OCI-M2 (cell line): ENCODE data around the gene EMSY.
"Not testable (repeated sequence)": the region's sequence is repeated elsewhere in the genome, so short reads cannot be mapped to it uniquely, and the experiment has no call there.

ENCODE experiments used
- DNase-seq: peaks from one replicate; lab custom pipeline; 2025; ENCODE audit not compliant: unreplicated experiment; lab: John Stamatoyannopoulos, UW

The EMSY gene

DNA sequence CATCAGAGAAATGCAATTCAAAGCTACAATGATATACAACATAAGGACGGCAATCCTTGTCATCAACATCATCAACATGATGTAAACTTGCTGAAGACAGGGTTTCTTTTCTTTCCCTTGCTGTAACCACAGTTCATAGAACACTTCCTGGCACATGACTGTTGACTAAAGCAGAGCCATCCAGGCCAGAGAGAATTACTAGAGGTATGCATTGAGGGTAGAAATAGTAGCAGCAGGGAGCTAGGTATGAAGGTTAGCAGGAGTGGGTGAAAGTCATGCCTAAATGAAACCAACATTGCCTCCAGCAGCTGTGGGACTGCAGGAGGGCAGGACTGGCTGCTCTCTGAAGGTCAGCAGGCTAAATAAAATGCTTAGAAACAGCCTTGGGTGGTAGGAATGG, 122.0 kb downstream of the EMSY start:
- DNase-seq = no peak

DNA sequence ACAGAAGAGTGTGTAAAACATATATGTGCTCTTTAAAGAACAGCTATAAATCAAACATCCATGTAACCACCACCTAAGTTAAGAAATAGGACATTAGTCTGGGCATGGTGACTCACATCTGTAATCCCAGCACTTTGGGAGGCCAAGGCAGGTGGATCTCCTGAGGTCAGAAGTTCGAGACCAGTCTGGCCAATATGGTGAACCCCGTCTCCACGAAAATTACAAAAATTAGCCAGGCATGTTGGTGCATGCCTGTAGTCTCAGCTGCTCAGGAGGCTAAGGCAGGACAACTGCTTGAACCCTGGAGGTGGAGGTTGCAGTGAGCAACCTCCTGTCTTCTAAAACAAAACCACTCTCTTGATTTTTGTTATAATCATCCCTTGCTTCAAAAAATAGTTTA, 122.4 kb downstream of the EMSY start:
- DNase-seq = no peak

GRCh38 chr11:76568139-76568538, 123.3 kb downstream of the EMSY start:
- no peak for DNase-seq

GRCh38 chr11:76568621-76569020, 123.8 kb downstream of the EMSY start:
- no peak for DNase-seq

- DNase-seq = not testable (repeated sequence)
Measured at GRCh38 chr11:76572181-76572875, 127.5 kb downstream of the EMSY start.

DNA sequence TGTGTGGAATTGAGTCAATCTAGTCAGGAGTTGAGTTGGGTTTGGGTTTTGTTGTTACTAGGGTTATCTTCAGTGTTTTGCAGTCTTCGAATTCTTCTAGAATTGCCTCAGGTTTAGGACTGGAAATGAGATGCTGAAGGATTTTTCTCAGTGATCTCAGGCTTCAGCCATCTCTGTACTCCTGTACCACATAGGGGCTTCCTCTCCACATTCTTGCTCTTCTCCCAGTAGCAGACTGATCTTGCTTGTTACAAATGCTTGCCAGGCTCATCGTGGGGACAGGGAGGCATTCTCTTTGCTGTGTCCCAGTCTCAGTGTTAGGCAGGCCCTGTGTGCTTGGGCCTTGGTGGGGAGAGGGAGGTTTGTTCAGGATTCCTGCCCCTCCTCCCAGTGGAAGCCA, 129.6 kb downstream of the EMSY start:
- no peak for DNase-seq

DNA sequence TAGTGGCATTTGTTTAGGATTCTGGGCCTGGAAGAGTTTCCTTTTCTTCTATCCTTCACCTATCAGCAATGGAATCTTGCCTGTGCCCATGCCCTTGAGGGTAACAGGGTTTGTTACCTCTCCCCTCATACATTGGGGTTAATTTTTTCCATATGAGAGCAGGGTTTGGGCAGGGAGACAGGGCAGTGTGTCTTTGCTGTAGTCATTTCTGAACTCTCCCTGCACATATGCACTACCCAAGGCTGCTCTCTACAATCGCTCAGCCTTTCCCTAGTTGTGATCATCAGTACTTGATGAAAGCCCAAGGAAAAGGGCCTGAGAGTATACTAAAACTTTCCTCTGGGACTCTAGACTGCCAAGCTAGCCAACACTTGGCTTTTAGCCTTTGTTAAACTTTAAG, 130.1 kb downstream of the EMSY start:
- DNase-seq = no peak

GRCh38 chr11:76577226-76577920, 132.6 kb downstream of the EMSY start:
- no peak for DNase-seq

GRCh38 chr11:76577921-76578653, 133.3 kb downstream of the EMSY start:
- no peak for DNase-seq

GRCh38 chr11:76578654-76579055, 133.8 kb downstream of the EMSY start:
- DNase-seq = no peak

- DNase-seq = no peak
Measured at GRCh38 chr11:76579056-76579751, 134.4 kb downstream of the EMSY start.

- DNase-seq = no peak
Measured at GRCh38 chr11:76579752-76580151, 134.9 kb downstream of the EMSY start.

DNA sequence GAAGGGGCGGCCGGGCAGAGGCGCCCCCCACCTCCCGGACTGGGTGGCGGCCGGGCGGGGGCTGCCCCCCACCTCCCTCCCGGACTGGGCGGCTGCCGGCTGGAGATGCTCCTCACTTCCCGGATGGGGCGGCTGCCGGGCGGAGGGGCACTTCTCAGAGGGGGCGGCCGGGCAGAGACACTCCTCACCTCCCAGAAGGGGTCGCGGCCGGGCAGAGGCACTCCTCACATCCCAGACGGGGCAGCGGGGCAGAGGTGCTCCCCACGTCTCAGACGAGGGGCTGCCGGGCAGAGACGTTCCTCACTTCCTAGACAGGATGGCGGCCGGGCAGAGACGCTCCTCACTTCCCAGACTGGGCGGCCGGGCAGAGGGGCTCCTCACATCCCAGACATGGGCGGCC, 137.7 kb downstream of the EMSY start:
- DNase-seq = not testable (repeated sequence)

DNA sequence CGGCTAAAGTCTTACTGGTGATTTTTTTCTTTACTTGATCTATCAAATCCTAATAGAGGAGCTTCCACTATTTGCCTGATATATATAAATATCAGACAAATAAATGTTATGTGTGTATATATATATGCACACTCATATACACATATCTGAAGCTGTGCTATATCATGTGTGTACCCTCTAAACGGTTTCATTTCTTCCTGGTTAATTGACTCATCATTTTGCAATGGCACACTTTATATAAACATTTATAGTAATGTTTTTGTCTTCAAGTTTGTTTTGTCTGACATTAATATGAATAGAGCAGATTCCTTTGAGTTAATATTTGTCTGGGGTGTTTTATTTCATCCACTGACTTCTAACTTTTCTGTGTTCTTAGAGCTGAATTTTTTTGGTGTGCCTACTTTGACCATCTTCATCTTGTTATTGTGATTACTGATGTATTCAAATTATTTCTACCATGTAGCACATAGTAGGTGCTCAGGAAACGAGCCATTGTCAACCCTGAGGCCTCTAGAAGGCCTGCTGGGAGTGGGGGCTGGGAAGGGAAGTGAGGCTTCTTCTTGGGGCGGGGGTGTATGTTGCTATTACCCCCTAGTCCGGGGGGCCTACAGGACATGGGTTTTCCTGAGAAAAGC, 143.1 kb downstream of the EMSY start:
- DNase-seq = no peak

- DNase-seq = no peak
Measured at GRCh38 chr11:76588455-76589325, 143.9 kb downstream of the EMSY start.

DNA sequence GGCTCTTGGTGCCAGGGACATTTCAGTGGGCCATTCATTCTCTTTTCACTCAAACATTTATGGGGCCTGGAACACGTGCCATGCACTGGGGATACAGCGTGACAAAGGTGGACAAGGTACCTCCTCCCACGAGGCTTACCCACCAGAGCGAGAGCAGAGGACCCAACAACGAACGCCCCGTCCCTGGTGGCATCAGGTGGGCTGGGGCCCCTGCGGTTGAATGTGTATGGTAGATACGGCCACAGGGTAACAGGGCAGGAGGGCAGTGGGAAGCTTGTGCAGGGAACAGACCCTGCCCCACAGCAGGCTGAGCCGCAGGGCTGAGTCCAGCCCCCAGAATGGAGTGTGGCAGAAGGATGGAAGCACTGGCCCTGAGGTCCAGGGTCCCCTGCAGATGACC, 144.7 kb downstream of the EMSY start:
- no peak for DNase-seq

- DNase-seq = no peak
Measured at GRCh38 chr11:76589964-76590950, 145.4 kb downstream of the EMSY start.

- DNase-seq = no peak
Measured at GRCh38 chr11:76591416-76591815, 146.6 kb downstream of the EMSY start.
